Measurements from ENCODE around the gene SPATS2L.

DNA sequence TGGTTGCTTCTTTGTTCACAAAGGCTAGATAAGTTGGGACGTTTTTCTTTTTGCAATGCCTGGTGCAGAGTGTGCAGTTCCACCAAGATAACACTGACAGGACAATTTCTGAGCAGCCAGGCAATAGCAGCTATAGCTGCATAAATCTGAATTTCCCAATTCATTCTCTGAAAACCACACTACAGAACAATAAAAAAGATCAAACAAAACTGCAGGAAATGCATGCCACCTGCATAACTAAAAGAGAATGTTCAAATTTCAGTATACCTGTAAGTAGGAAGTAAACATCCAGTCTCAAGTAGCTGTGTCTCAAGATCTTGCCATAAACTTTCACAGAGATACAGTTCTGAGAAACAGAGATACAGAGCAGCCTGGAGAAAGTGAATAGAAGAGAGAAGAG, 208.7 kb downstream of the SPATS2L start:
- TF ChIP-seq, protein P1, sequence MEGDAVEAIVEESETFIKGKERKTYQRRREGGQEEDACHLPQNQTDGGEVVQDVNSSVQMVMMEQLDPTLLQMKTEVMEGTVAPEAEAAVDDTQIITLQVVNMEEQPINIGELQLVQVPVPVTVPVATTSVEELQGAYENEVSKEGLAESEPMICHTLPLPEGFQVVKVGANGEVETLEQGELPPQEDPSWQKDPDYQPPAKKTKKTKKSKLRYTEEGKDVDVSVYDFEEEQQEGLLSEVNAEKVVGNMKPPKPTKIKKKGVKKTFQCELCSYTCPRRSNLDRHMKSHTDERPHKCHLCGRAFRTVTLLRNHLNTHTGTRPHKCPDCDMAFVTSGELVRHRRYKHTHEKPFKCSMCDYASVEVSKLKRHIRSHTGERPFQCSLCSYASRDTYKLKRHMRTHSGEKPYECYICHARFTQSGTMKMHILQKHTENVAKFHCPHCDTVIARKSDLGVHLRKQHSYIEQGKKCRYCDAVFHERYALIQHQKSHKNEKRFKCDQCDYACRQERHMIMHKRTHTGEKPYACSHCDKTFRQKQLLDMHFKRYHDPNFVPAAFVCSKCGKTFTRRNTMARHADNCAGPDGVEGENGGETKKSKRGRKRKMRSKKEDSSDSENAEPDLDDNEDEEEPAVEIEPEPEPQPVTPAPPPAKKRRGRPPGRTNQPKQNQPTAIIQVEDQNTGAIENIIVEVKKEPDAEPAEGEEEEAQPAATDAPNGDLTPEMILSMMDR (IDR thresholded peaks at IDR 0.05): no peak
- TF ChIP-seq POLR2A (IDR thresholded peaks at IDR 0.05) (no peak), EP300 (IDR thresholded peaks at IDR 0.05) (no peak)

Data from ovary (tissue), 3 donors.